Ishikawa (cell line): ENCODE data around the gene STYX.

Experiments
- CEBPB ChIP-seq: IDR thresholded peaks from 2 replicates; pipeline ENCODE4 v1.6.1; 2012
- NFIC ChIP-seq: IDR thresholded peaks from 2 replicates; pipeline ENCODE4 v1.6.1; 2012
- REST ChIP-seq: IDR thresholded peaks from 2 replicates; pipeline ENCODE4 v1.6.1; 2012; ENCODE audit warnings: low read depth, mild to moderate bottlenecking

- no peak for TF ChIP-seq NFIC
- TF ChIP-seq CEBPB = no peak
- TF ChIP-seq REST = no peak
These were observed 67.7 kb downstream of the STYX start for GRCh38 chr14:52797653-52798052.
